ENCODE data around the gene ATP6V0E1. TPM values are rescaled to one million over a fixed set of nuclear protein-coding genes. Genes with fewer than 3 reads are reported as not detected.
"Not testable (repeated sequence)": the region's sequence is repeated elsewhere in the genome, so short reads cannot be mapped to it uniquely, and the experiment has no call there.

ATP6V0E1 gene
- total RNA-seq, 3 donors from 2014 or later, result 173 to 219 (median 185) TPM

- Histone ChIP-seq H3K27me3 (no peaks in the 10 kb centered on the region), H3K4me3 (no peak overlapping the region), H3K36me3 (no peaks in the 10 kb centered on the region), H3K4me1 (peaks cover 0 to 4% of the 10 kb centered on the region in 2 donors), H3K27ac (no peak overlapping the region), H3K9me3 (no peaks in the 10 kb centered on the region)
- no peak for DNase-seq (ENCODE audit: low spot score in 2 of 2)
- TF ChIP-seq POLR2A (IDR thresholded peaks at IDR 0.05) (no peak), CTCF (IDR thresholded peaks at IDR 0.05) (no peak), POLR2AphosphoS5 (IDR thresholded peaks at IDR 0.05) (no peak)
- intact Hi-C loops (cut with DNase I; ENCODE audit: low total_unique reads), result no loop called here
Measured at GRCh38 chr5:173025651-173026050, 42.1 kb downstream of the ATP6V0E1 start.

GRCh38 chr5:173027905-173028304 is 44.3 kb downstream of the ATP6V0E1 start:
- TF ChIP-seq CTCF (IDR thresholded peaks at IDR 0.05) (no peak), POLR2A (IDR thresholded peaks at IDR 0.05) (no peak), POLR2AphosphoS5 (IDR thresholded peaks at IDR 0.05) (no peak)
- no peak for DNase-seq (ENCODE audit: low spot score in 2 of 2)
- intact Hi-C loops (cut with DNase I; ENCODE audit: low total_unique reads), result no loop called here
- Histone ChIP-seq H3K27ac (no peak overlapping the region), H3K9me3 (no peaks in the 10 kb centered on the region), H3K36me3 (no peaks in the 10 kb centered on the region), H3K4me3 (no peak overlapping the region), H3K4me1 (peaks cover 0 to 4% of the 10 kb centered on the region in 2 donors), H3K27me3 (no peaks in the 10 kb centered on the region)

GRCh38 chr5:173028811-173029327 is 45.3 kb downstream of the ATP6V0E1 start:
- Histone ChIP-seq H3K27ac (peak overlapping the region; percentile 54 to 66), H3K27me3 (no peaks in the 10 kb centered on the region), H3K36me3 (no peaks in the 10 kb centered on the region), H3K9me3 (no peaks in the 10 kb centered on the region), H3K4me1 (peaks cover 0 to 4% of the 10 kb centered on the region in 2 donors), H3K4me3 (no peak overlapping the region)
- no peak for DNase-seq (ENCODE audit: low spot score in 2 of 2)
- intact Hi-C loops (cut with DNase I; ENCODE audit: low total_unique reads), result no loop called here
- TF ChIP-seq POLR2A (IDR thresholded peaks at IDR 0.05), result no peak
- no peak for TF ChIP-seq POLR2AphosphoS5 (IDR thresholded peaks at IDR 0.05)
- no peak for TF ChIP-seq CTCF (IDR thresholded peaks at IDR 0.05)

- intact Hi-C loops (cut with DNase I; ENCODE audit: low total_unique reads), result no loop called here
- peak overlapping the region; percentile 66 to 67 for H3K27ac ChIP-seq
Measured at GRCh38 chr5:173029499-173029921, 45.9 kb downstream of the ATP6V0E1 start.

GRCh38 chr5:173032096-173032495 is 48.5 kb downstream of the ATP6V0E1 start:
- DNase-seq (ENCODE audit: low spot score in 2 of 2); H3K9me3 ChIP-seq; H3K4me3 ChIP-seq; H3K27ac ChIP-seq; H3K36me3 ChIP-seq; intact Hi-C loops (cut with DNase I; ENCODE audit: low total_unique reads); H3K27me3 ChIP-seq: not testable (repeated sequence)
- peaks cover 0 to 11% of the 10 kb centered on the region in 2 donors for H3K4me1 ChIP-seq

More at GRCh38 chr5:173029499-173029921, 45.9 kb downstream of the ATP6V0E1 start:
- H3K9me3 ChIP-seq, result no peaks in the 10 kb centered on the region
- H3K4me1 ChIP-seq, result peaks cover 0 to 4% of the 10 kb centered on the region in 2 donors
- no peaks in the 10 kb centered on the region for H3K27me3 ChIP-seq
- H3K4me3 ChIP-seq, result no peak overlapping the region
- no peaks in the 10 kb centered on the region for H3K36me3 ChIP-seq
- no peak for TF ChIP-seq CTCF (IDR thresholded peaks at IDR 0.05)
- TF ChIP-seq POLR2A (IDR thresholded peaks at IDR 0.05), result no peak
- no peak for TF ChIP-seq POLR2AphosphoS5 (IDR thresholded peaks at IDR 0.05)
- DNase-seq (ENCODE audit: low spot score in 2 of 2), result no peak

- no peak for DNase-seq (ENCODE audit: low spot score in 2 of 2)
- Histone ChIP-seq H3K36me3 (no peaks in the 10 kb centered on the region), H3K9me3 (no peaks in the 10 kb centered on the region), H3K27ac (no peak overlapping the region), H3K4me1 (peaks cover 0 to 11% of the 10 kb centered on the region in 2 donors), H3K4me3 (no peak overlapping the region), H3K27me3 (no peaks in the 10 kb centered on the region)
- no peak for TF ChIP-seq POLR2AphosphoS5 (IDR thresholded peaks at IDR 0.05)
- no peak for TF ChIP-seq CTCF (IDR thresholded peaks at IDR 0.05)
- TF ChIP-seq POLR2A (IDR thresholded peaks at IDR 0.05), result no peak
- intact Hi-C loops (cut with DNase I; ENCODE audit: low total_unique reads), result no loop called here
Measured at GRCh38 chr5:173032730-173033129, 49.2 kb downstream of the ATP6V0E1 start.

Measured in breast epithelium (tissue), 4 donors.